NCI-H2171 (cell line): ENCODE measurements around the gene FOXN3.

Source experiments
- DNase-seq: peaks from one replicate; lab custom pipeline; 2025; lab: John Stamatoyannopoulos, UW

The FOXN3 gene

DNA sequence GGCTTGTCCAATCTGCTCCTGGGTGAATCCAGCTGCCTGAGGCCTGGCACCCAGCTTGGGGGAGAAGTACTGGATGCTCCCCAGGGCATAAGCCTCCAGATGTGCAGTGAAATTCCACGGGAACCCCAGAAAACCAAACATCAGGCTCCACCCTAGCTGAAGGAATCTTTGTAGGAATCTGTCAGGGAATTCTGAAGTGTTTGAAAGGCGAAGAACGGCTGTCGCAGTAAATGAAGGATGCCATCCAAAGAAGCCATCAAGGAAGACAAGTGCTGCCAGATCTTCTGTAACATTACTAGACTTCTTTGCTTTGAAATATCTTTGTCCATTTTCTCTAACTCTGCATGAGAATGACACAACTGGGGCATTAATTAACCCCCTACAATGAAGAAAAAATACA, 219.4 kb downstream of the FOXN3 start:
- no peak for DNase-seq

DNA sequence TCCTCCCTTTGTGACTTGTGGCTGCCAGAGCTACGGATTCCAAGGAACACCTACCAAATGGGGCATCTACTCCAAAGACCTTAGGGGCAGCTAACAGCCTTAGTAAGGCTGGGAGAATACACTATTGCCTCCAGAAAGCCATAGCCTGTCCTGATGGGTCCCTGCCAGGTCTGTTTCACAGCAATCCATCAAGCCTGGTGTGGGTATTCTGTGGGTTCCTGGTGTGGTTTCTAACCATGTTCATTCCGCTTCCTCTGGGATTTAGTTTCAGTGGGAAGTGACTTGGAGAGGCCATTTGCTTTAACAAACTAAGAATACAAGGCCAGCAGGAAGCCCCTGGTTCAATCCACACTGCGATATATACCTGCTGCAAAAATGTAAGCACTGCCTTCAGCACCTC, 220.5 kb downstream of the FOXN3 start:
- no peak for DNase-seq

DNA sequence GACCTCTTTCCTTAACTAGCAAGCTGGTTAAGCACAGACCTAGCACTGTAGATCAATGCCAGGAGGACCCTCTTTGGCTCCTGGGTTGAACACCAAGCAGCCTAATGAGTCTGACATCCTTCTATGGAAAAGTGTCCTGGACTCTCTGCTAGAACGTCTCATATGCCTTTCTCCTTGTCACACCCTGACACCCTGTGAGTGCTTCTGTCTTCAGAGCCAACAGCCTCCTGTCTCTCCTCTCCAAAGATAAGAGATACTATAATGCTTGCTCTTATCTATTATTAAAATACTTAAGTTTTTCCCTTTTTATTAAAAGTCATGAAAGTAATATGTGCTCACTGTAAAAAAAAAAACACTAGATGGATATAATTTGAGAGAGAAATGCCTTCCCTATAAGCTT, 222.7 kb downstream of the FOXN3 start:
- DNase-seq: no peak

DNA sequence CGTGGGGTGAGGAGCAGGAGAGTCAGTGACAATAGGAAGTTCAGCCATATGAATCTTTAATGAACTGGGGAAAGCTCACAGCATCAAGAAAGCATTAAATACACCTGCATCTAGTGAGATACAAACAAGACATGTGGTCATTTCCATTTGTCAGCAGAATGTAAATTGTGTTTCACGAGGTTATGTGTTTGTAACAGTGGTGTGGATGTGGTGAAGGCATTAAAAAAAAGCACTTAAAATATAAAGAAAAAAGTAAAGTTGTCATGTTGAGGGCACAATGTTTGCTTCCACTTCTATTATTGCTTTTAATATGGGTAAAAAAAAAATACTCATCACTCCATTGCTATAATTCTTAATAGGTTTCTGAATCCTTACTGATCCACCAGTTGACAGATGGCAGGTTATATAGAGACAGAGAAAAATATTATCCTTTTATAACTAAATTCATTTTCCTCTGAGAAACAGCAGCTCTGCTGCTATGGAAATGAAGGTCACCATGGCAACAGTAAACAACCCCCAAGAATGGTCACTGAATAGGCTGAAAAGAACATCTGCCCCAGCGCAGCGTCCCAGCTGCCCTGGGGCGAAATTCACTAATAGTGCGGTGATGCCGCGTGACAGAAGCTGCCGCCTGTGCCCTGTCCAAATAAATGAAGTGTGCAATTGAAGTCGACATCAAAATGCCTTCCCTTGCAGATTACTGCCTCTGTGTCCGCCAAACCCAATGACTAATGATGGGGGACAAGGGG, 226.1 kb downstream of the FOXN3 start:
- DNase-seq: peak; percentile 56

DNA sequence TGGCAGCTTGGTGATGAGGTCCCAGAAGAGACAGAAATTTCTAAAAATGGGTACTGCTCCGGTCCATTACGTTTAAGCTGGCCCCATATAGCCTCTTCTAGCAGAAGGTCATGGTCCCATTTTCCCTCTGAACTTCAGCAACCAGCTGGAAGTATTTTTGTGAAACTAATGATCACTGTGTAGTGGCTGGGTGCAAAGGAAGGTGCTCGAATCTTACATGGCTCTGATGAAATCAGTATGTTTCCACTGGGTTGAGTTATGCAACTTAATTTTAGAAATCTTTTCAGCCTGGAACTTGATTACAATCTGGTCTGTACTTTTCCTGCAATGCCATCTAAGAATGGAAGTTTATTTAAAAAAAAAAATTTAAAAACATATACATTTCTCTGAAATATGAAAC, 228.5 kb downstream of the FOXN3 start:
- no peak for DNase-seq

DNA sequence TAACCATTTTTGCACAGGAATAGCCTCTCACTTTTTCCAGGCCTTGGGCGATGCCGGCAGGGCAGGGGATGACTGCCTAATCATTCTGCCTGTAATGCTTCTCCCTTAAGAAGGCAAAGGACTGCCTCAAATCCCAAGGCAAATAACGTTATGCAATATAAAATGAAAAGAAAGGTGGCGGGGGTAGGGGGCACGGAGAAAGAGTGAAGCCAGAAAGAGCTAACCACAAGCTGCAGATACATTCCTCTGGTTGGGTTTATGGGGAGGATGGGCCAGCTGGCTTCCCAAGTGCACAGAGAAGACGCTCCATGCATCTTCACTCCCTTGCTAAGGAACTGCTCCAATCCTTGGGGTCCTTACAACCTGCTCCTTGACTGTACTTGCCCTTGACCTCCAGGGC, 229.5 kb downstream of the FOXN3 start:
- DNase-seq: no peak

DNA sequence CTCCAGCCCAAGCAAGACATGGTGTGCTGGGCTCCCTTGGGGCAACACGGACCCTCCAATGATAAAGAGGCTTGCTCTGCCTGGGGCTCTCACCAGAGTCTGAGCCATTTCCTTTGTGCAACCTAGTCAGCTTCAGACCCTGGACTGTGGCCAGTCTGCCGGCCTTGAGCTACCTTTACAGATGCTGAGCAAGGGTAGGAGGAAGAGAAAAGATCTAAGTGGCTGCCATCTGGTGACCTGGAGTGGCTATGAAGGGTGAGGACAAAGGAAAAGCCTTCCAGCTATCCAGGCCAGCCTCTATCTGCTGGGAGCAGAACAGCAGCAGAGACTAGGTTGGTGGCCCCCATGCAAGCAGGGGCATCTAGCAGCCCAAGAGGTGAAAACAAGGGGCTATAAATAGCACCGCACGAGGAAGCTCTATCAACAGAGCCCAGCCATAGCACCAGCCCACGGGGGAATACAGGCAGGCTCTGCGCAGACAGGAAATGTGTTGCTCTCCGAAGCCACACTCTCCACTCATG, 230.1 kb downstream of the FOXN3 start:
- DNase-seq: no peak

DNA sequence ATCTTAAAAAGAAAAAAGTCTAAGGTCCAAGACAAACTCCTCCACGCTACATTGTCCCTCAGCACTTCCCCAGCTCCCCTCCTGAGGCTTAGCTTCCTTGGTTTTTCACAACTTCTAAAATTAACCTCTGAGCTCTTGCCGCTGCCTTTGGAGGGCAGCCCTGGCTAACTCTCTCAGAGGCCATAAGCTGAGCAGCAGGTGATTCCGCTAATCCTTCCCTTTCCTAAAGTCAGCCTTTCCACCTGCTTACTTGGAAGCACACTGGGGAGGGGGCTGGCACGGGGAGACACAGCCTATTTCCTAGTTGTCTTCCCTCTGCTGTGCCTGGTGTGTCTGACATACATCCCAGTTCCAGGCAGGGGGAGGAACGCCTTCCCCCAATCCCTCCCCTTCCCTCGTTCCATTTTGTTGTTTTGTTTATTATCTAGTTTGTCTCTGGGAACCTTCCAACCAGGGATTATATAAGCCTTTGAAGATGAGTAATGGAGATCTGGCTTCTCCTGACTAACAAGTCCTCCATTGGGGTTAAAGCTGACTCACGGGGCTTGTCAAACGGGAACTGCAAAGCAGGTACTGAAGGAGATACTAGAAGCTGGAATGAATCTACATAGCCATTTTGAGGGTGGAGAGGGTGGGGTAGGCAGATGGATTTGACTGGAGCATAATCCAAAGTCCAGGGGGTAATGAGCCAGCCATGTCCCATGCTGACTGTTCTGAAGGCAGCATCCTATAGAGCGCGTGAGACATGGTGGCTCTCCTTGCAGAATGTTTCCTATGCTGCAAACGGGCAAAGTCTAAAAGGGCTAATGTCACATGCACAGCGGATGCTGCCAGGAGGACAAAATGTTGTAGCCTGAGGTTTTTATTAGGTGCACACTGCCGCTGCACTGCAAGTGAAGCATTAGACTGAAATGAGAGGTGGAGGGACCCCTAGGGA, 230.8 kb downstream of the FOXN3 start:
- DNase-seq: no peak

DNA sequence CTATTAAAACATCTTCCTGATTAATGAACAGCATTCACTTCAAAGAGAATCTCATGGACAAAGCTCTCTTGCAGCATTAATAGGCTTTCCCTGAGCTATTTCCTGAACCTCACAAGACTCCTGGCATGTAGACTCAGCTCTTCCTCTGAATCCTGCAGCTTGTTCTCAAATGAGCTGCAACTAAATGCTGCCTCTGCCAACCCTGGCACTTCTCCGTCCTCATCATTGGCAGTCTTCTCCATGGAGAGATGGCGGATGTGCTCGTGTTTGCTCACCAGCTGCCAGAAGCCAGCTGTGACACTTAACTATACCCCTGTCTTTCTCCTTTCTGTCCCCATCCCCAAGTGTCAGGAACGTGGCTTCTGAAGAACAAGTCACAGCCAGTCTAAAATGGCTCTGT, 232.1 kb downstream of the FOXN3 start:
- no peak for DNase-seq

DNA sequence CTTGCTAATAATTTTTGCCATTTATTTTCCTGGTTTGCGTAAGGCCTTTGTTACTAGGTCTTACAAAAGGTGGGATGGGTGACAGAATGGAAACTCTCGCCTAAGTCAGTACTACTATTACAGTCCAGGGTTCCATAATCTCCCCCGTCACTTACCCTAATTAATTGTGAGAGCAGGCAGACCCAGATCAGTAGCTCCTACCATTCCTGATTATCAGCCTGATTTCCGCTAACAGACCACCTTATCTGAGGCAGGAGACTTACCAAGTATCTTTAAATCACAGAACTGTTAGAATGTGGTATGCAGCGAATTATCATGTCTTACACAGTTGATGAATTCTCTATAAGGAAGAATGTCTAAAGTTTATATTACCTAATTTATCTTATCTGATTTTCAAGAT, 234.7 kb downstream of the FOXN3 start:
- DNase-seq: no peak

DNA sequence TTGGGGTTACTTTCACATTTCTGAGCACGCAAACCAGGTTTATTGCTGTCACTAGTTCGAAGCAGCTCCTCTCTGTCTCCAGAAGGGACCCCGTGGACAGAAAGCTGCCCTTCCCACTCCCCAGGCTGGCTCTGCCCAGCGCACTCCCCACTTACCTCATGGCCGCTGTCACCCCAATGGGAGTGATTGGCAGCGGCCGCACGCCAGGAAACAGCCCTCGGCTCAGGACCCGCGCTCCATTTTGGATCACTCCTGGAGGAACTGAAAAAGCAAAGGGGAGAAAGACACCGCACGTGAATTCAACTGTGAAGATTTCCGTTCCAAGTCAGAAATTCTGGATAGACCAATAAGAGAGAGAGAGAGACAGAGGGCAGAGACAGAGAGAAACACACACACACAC, 236.5 kb downstream of the FOXN3 start:
- DNase-seq: no peak

DNA sequence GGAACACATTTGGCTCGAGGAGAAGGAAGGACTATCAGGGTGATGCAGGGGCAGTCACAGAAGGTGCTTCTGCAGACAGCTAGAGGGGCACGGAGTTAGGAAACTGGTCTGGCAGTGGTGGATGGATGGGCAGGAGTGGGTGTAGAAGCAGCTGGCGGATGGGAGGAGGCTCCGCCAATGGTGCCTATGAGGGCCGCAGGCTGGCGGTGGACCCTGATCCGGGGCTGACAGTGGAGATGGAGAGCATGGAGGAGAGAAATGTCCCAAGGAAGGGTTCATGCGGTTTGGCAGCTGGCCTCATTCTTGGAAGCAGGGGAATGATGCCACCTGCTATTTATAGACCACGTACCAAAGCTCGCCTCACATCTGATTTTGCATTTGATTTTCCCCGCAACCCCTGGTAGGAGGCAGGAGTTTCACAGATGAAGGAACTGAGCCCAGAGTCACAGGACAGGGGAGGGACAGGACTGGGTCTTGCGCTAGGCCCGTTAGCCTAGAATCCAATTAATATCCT, 237.1 kb downstream of the FOXN3 start:
- DNase-seq: no peak

DNA sequence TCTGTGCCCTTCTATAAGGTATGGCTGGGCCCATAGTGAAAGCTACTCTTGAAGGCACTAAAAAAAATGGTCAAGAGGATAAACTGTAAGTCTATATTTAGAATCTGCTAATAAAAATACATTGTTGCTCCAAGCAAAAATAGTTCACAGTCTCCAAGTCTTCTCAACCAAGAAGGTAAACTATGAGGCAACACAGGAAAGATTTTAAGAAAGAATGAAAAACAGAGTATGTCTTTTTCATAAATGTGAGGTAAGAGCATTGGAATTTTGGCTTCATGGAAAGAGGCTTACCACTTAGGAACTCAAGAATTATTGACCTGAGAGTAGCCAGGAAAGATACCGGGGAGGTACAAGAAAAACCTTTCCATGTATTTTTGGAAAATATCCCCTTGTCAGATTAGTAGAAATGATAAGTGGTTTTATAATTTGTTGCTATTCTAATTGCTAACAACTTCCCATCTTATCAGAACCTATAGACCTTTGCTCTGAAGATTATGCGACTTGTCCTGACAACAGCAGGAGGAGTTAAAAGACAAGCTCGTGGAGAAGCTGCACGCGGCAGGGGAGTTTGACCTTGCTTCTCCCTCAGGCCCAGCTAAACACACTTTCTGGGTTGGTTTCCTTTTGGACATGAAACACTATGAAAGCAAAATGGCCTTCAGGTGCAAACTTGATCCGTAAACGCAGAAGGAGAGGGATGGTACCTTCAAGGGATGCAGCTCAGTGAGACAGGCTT, 238.1 kb downstream of the FOXN3 start:
- DNase-seq: no peak

DNA sequence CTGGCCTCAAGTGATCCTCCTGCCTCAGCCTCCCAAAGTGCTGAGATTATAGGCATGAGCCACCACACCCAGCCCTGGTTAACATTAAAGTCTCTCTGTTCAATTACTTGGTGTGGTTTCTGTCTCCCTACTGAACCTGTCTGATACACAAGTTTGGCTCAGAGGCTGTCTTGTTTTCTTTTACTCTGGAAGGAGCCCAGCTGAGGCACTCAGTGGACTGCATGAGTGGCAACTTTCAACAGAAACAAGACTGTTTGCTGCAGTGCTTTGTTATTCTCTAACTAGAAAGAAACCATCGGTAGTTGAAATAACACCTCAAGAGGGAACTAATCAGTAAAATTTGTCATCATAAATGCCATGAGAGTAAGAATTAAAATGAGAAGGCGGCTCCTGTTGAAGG, 238.7 kb downstream of the FOXN3 start:
- no peak for DNase-seq

DNA sequence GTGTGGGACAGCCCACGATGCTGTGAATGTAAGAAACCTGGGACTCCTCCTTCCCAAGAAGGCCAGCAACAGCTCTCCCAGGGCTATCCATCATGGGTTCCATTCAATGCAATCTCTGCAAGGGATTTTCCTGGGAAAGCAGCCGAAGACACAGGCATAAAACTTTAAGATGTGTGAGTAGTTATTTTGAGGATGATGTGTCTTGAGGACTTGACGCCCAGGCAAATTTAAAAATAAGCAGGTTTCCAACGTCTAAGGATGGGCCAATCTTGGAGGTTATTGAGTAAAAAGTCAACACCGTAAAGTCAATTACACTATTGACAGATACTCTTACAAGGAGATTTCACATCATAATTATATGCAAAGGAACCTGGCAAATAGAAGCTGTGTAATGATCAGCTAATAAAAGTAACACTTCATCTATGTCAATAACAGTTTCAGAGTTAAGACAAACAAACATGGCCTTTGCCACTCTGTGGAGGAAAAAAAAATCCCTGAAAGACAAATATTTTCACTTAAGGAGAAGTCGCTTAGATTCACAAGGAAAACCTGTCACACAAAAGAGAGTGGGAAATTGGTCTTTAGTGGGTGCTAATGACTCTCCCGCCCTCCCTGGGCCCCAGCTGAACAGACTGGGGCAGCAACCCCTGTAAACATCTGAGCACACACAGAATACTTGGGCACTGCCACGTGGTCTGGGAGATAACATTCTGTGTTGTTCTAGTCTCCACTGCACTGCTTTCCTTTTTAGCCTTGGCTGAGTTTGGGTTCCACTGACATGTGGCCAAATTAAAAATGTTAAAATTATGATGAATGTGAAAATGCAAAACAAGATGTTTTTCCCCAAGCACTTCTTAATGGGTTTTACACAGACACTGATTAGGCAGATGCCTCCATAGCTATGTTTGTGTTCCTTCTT, 240.9 kb downstream of the FOXN3 start:
- no peak for DNase-seq

DNA sequence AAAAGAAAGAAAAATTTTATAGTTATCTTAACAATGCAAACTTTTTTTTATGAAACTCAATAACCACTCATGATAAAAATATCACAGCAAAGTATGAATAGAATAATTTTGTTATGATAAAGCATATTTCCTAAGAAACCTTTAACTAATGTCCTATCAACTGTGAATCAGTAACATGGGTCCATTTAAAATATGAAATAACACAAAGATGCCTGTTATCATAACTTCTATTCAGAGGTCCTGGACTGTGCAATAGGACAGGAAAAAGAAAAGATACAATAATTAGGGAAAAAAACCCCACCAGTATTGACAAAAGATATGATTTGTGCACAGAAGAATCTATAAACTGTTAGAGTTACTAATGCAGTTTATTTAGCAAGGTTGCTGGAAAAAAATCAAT, 245.4 kb downstream of the FOXN3 start:
- no peak for DNase-seq

DNA sequence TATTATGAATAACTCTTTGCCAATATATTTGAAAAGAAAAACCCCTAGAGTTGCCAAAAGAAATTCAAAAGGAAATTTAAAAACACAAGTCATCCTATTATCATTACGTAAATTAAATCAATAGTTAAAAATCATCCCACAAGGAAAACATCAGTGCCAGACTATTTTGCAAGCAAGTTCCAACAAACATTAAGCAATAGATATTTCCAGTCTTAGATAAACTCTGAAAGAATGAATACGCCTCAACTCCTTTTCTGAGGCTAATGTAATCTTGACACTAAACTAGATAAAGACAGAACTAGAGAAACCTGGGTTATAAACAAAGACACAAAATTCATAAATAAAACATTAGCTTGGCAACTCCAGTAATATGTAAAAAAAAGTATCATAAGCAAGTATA, 245.9 kb downstream of the FOXN3 start:
- no peak for DNase-seq

DNA sequence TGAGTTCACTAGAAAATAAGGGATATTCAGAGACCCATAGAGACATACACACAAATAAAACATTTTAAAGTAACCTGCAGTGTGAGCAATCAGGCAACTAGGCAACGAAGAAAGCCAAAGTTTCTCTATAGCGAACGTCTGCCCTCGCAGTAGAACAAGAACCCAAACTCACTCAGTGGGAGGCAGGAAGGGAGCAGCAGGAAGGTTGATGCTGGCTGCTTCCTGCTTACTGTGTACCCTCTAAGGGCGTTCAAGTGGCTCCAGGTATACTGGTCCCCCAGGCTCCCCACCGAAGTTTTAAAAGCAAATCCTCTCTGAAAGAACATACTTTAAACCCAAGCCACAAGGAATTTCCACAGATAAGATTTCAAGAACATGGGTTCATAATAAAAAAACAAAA, 249.3 kb downstream of the FOXN3 start:
- DNase-seq: no peak

DNA sequence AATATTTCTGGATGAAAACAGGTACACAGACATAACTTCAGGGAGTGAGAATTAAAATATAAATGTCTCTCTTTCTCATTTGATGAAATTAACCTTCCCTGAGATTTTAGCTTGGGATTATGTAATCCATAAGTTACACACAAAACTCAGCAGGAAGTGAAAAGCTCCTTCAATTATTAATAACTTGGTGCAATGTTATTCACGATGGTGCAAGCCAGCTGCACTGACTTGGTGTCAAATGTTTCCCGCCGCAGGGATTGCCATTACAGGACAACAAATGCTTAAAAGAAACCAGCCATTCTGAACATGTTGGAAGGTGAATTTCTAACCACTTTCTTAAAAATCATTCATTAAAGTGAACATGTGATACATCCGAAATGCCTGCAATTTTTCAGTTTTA, 250.4 kb downstream of the FOXN3 start:
- DNase-seq: no peak

DNA sequence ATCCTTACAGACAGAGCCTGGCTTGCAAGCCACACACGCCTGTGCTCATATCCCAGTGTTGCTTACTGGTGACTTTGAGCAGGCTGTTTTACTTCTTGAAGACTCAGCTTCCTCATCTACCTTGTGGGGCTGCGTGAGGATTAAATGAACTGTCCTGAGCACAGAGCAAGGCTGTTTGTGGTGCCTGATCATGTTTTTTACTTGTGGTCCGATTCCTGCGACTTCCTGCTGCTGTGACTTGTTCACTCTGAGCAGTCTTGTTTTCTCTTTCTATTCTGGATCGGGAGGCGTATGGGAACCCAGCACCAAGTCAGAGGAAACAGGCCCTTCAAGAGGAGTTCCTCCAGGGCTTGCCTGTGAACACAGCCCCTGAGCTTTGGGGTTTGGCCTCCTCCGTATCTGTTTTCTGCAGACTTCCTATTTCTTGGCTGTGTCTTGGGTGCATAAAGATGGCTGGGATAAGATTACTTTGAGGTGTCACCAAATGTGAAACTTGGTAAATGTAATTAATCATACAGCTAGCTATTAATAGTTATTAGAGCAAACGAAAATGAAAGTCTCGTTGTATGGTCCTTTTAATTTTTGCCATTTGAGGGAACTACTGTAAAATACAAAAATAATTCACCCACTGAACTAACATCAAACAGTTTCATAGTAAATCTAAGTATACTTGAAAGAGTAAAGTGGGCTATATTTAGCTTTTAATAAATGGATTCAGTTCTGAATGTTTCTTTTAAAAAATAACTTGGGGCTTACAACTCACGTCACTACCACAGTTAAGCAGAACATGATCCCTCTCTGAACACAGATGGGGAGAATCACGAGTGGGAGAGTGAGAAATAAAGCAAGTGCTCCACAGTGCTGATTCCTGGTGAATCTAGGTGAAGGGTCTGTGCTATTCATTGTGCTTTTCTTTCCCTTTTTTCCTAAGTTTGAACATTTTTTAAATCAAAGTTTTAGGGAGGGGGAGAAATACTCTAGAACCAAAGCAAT, 251.5 kb downstream of the FOXN3 start:
- no peak for DNase-seq
